NCI-H526 (cell line): ENCODE results near the gene RFTN1.
"Not testable (repeated sequence)": the region's sequence is repeated elsewhere in the genome, so short reads cannot be mapped to it uniquely, and the experiment has no call there.

Source experiments
- DNase-seq, 2 experiments: peaks; one replicate each; lab custom pipeline; 2025; lab: John Stamatoyannopoulos, UW

The RFTN1 gene

GRCh38 chr3:16329036-16329825 lies 184.3 kb downstream of the RFTN1 start:
- DNase-seq, result no peak

- no peak for DNase-seq
Measured at GRCh38 chr3:16328124-16328523, 185.4 kb downstream of the RFTN1 start.

- no peak for DNase-seq
Measured at GRCh38 chr3:16326724-16327349, 186.7 kb downstream of the RFTN1 start.

GRCh38 chr3:16325850-16326249 lies 187.6 kb downstream of the RFTN1 start:
- no peak for DNase-seq

GRCh38 chr3:16323737-16324136 lies 189.8 kb downstream of the RFTN1 start:
- DNase-seq, result no peak

- DNase-seq, result no peak
Measured at GRCh38 chr3:16322189-16322588, 191.3 kb downstream of the RFTN1 start.

- DNase-seq, result no peak
Measured at GRCh38 chr3:16320711-16321110, 192.8 kb downstream of the RFTN1 start.

- DNase-seq, result no peak
Measured at GRCh38 chr3:16319723-16320122, 193.8 kb downstream of the RFTN1 start.

GRCh38 chr3:16319307-16319706 lies 194.2 kb downstream of the RFTN1 start:
- DNase-seq, result peak in 1 of 2 experiments; percentile 12

GRCh38 chr3:16318176-16318575 lies 195.3 kb downstream of the RFTN1 start:
- DNase-seq, result no peak

GRCh38 chr3:16317561-16317945 lies 195.9 kb downstream of the RFTN1 start:
- no peak for DNase-seq

GRCh38 chr3:16316847-16317560 lies 196.5 kb downstream of the RFTN1 start:
- no peak for DNase-seq

- DNase-seq, result no peak
Measured at GRCh38 chr3:16316396-16316795, 197.1 kb downstream of the RFTN1 start.

- DNase-seq, result no peak
Measured at GRCh38 chr3:16315623-16316022, 197.9 kb downstream of the RFTN1 start.

GRCh38 chr3:16313886-16314645 lies 199.4 kb downstream of the RFTN1 start:
- DNase-seq, result no peak

GRCh38 chr3:16311960-16312451 lies 201.5 kb downstream of the RFTN1 start:
- no peak for DNase-seq

GRCh38 chr3:16310486-16310885 lies 203.0 kb downstream of the RFTN1 start:
- not testable (repeated sequence) for DNase-seq

GRCh38 chr3:16309558-16309957 lies 203.9 kb downstream of the RFTN1 start:
- DNase-seq, result no peak

- DNase-seq, result no peak
Measured at GRCh38 chr3:16308727-16309126, 204.8 kb downstream of the RFTN1 start.

- DNase-seq, result no peak
Measured at GRCh38 chr3:16307832-16308531, 205.5 kb downstream of the RFTN1 start.

GRCh38 chr3:16305111-16305541 lies 208.4 kb downstream of the RFTN1 start:
- DNase-seq, result no peak
